Osteocyte (in vitro differentiated cells): Measurements from ENCODE around the gene PRPSAP2. TPM values are rescaled to one million over a fixed set of nuclear protein-coding genes. Genes with fewer than 3 reads are reported as not detected.

Source experiments
- DNase-seq: peaks from one replicate; pipeline ENCODE4 v3.0.0; 2021; ENCODE audit warnings: mixed read lengths; ENCODE audit not compliant: unreplicated experiment; ENCODE audit errors: extremely low spot score
- H3K27ac Mint-ChIP-seq: one replicate; pipeline ENCODE4 v1.8.0; 2021; ENCODE audit warnings: mild to moderate bottlenecking, mixed read lengths; ENCODE audit not compliant: unreplicated experiment
- H3K27me3 Mint-ChIP-seq: one replicate; pipeline ENCODE4 v1.8.0; 2021; ENCODE audit warnings: mixed read lengths; ENCODE audit not compliant: unreplicated experiment
- H3K36me3 Mint-ChIP-seq: one replicate; pipeline ENCODE4 v1.8.0; 2021; ENCODE audit warnings: mixed read lengths; ENCODE audit not compliant: unreplicated experiment
- H3K4me1 Mint-ChIP-seq: one replicate; pipeline ENCODE4 v1.8.0; 2021; ENCODE audit warnings: mixed read lengths; ENCODE audit not compliant: unreplicated experiment
- H3K4me3 Mint-ChIP-seq: one replicate; pipeline ENCODE4 v1.8.0; 2021; ENCODE audit warnings: mild to moderate bottlenecking, moderate library complexity, mixed read lengths; ENCODE audit not compliant: unreplicated experiment
- H3K9me3 Mint-ChIP-seq: one replicate; pipeline ENCODE4 v1.8.0; 2021; ENCODE audit warnings: mixed read lengths; ENCODE audit not compliant: unreplicated experiment
- total RNA-seq: library from RNA; stranded (reverse); gene quantifications from 2 replicates; pipeline ENCODE4 v1.2.1, GENCODE V29; 2021
- TF ChIP-seq, protein P1 (sequence below): fragments of 200-600 bp; sonication (generic); IDR thresholded peaks from 2 replicates; pipeline ENCODE4 v1.5.0; 2021; ENCODE audit warnings: antibody characterized with exemption, mild to moderate bottlenecking, moderate library complexity

The PRPSAP2 gene
- total RNA-seq, 1 donor from 2014 or later = 25.7 TPM

DNA sequence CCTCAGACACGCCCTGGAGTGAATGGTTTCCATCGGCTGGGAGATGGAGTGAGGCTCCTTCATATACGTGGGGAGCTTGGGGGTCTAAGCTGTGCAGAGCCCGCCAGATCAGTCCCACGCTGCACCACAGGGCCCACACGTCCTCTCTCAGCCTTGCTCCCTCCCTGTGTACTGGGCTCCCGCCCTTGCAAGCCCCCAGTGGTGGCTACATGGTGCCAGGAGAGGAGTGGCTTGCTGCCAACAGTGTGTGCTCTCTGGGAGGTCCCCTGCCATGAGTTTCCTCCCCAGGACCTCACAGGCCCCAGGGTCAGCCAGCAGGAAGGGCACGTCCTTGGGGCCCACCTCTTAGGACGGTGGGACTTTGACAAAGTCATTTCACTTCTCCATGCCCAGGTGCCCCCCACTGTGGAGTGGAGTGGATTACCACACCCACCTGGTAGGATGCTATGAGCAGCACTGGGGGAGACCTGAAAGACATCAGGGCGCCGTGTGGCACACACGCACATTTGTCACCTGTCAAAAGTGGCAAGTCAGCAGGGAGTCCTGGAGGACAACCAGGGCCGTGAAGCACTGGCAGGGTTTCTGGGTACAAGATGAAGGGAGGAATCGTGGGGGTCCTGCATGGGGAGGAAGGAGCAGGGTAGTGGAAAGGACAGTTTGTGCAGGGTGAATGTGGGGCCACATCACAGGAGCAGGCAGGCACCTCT is 107.8 kb downstream of the PRPSAP2 start:
- H3K36me3 Mint-ChIP-seq = no peaks in the 10 kb centered on the region
- no peak overlapping the region for H3K27ac Mint-ChIP-seq

DNA sequence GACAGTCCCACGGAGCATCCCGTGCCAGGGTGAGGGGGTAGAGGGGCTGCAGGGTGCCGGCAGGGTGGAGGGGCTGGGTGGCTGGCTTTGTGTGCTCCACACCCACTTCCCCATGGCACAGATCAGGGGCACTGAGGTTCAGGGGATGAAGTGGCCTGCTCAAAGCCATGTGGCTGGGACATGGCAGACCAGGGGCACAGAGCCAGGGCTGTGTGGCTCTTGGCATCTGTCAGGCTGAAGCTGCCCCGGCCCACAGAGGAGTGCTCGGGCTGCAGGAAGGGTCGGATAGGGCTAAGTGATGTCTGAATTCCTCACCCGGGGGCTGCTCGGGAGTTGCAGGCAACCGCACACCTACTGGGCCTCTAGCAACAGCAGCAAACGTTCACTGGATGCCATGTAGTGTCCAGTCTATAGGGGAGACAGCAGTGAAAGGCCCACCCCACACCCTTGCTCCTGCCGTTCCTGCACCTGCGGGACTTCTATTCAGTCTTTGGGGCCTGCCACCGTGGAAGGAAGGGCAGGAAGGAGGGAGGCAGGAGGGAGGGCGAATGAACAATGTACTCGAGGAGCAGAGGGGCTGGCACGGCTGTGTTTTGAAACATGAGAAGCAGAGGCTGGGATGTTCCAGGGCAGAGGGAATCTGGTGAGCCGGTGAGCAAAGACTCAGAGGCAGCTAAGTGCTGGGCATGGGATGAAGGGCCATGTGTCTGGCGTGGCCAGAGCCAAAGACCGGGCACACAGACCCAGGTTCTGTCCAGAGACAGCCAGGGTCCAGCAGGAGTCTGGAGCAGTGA is 109.1 kb downstream of the PRPSAP2 start:
- Mint-ChIP-seq H3K36me3 (no peaks in the 10 kb centered on the region), H3K27ac (no peak overlapping the region), H3K4me3 (no peak overlapping the region), H3K27me3 (no peaks in the 10 kb centered on the region), H3K4me1 (peaks cover 24% of the 10 kb centered on the region), H3K9me3 (no peaks in the 10 kb centered on the region)
- TF ChIP-seq, protein P1, sequence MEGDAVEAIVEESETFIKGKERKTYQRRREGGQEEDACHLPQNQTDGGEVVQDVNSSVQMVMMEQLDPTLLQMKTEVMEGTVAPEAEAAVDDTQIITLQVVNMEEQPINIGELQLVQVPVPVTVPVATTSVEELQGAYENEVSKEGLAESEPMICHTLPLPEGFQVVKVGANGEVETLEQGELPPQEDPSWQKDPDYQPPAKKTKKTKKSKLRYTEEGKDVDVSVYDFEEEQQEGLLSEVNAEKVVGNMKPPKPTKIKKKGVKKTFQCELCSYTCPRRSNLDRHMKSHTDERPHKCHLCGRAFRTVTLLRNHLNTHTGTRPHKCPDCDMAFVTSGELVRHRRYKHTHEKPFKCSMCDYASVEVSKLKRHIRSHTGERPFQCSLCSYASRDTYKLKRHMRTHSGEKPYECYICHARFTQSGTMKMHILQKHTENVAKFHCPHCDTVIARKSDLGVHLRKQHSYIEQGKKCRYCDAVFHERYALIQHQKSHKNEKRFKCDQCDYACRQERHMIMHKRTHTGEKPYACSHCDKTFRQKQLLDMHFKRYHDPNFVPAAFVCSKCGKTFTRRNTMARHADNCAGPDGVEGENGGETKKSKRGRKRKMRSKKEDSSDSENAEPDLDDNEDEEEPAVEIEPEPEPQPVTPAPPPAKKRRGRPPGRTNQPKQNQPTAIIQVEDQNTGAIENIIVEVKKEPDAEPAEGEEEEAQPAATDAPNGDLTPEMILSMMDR = no peak
- no peak for DNase-seq

More for the DNA sequence above, 107.8 kb downstream of the PRPSAP2 start:
- Mint-ChIP-seq H3K4me3 (no peak overlapping the region), H3K9me3 (no peaks in the 10 kb centered on the region), H3K27me3 (no peaks in the 10 kb centered on the region), H3K4me1 (peaks cover 27% of the 10 kb centered on the region)
- no peak for DNase-seq
- TF ChIP-seq, protein P1 = no peak

DNA sequence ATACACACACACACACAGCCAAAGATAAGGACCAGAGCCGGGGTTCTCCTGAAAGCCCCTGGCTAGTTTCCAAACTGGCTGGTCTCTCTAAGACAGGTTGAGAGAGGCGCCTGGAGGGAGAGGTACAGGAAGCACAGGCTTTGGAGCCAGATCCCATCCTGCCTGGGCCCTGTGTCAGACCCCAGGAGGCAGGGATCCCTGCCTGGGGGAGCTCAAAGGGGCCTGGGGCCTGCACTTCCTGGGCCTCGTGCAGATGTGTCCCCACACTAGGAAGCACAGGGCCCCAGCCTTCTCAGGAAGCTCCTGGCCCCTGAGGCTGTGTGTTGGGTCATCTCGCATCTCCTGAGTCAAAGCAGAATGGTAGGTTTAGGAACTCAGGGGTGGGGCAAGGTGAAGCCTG is 110.0 kb downstream of the PRPSAP2 start:
- Mint-ChIP-seq H3K27ac (no peak overlapping the region), H3K27me3 (no peaks in the 10 kb centered on the region), H3K4me1 (peaks cover 24% of the 10 kb centered on the region), H3K4me3 (no peak overlapping the region), H3K9me3 (no peaks in the 10 kb centered on the region), H3K36me3 (no peaks in the 10 kb centered on the region)
- no peak for DNase-seq
- TF ChIP-seq, protein P1 = no peak

DNA sequence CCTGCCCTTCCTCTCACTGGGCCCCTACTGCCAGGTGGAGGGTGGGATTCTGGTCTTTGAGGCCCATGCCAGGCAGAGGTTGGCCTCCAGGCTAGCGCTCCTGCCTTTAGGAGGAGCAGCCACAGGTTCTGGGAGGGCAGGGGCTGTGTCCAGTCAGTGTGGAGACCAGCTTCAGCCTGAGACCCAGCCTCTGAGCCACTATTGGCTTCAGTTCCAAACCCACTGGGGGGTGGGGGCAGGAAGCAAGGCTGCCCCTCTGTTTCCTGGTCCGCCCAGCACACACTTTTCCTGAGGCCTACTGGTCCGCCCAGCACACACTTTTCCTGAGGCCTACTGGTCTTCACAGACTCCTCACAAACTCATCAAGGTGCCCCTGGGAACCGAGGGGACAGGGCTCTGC is 110.4 kb downstream of the PRPSAP2 start:
- H3K27me3 Mint-ChIP-seq = no peaks in the 10 kb centered on the region
- no peak for DNase-seq
- H3K36me3 Mint-ChIP-seq = no peaks in the 10 kb centered on the region
- H3K4me1 Mint-ChIP-seq = peaks cover 24% of the 10 kb centered on the region
- no peaks in the 10 kb centered on the region for H3K9me3 Mint-ChIP-seq
- H3K27ac Mint-ChIP-seq = no peak overlapping the region
- TF ChIP-seq, protein P1 = no peak
- H3K4me3 Mint-ChIP-seq = no peak overlapping the region
